22Rv1 (cell line): ENCODE data around the gene TMCO4.

Experiments used
- ZFX ChIP-seq: fragments of 450-650 bp; IDR thresholded peaks from 2 replicates; pipeline ENCODE4 v1.6.1; 2017; ENCODE audit warnings: antibody characterized with exemption, borderline replicate concordance
- TF ChIP-seq, protein P1 (sequence below): fragments of 450-650 bp; IDR thresholded peaks from 2 replicates; pipeline ENCODE4 v1.5.1; 2017; ENCODE audit warnings: mild to moderate bottlenecking

GRCh38 chr1:19662313-19662712, 137.4 kb downstream of the TMCO4 start:
- TF ChIP-seq, protein P1, sequence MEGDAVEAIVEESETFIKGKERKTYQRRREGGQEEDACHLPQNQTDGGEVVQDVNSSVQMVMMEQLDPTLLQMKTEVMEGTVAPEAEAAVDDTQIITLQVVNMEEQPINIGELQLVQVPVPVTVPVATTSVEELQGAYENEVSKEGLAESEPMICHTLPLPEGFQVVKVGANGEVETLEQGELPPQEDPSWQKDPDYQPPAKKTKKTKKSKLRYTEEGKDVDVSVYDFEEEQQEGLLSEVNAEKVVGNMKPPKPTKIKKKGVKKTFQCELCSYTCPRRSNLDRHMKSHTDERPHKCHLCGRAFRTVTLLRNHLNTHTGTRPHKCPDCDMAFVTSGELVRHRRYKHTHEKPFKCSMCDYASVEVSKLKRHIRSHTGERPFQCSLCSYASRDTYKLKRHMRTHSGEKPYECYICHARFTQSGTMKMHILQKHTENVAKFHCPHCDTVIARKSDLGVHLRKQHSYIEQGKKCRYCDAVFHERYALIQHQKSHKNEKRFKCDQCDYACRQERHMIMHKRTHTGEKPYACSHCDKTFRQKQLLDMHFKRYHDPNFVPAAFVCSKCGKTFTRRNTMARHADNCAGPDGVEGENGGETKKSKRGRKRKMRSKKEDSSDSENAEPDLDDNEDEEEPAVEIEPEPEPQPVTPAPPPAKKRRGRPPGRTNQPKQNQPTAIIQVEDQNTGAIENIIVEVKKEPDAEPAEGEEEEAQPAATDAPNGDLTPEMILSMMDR = no peak
- TF ChIP-seq ZFX = no peak
